WTC11 (cell line): ENCODE measurements around the gene PGA5. TPM values are rescaled to one million over a fixed set of nuclear protein-coding genes. Genes with fewer than 3 reads are reported as not detected.

Source experiments
- ATAC-seq: fragments of 200-7000 bp; cut with Tn5 transposase; 2 replicates; pipeline ENCODE4 v1.10.0; 2021; ENCODE audit warnings: mild to moderate bottlenecking, moderate library complexity
- CTCF ChIA-PET: fragments of 300-600 bp; sonication (Branson Sonifier 250); formaldehyde crosslinking; loops from one replicate; lab custom pipeline; 2021; ENCODE audit warnings: antibody characterized with exemption; lab: Charles Lee
- POLR2A ChIA-PET: fragments of 350-600 bp; sonication (Branson Sonifier 250); formaldehyde crosslinking; loops from one replicate; lab custom pipeline; 2021; ENCODE audit warnings: antibody characterized with exemption; lab: Charles Lee
- DNase-seq: peaks from one replicate; pipeline ENCODE4 v3.0.0; 2021; ENCODE audit warnings: low spot score
- H3K27ac Mint-ChIP-seq: 2 replicates; pipeline ENCODE4 v1.8.0; 2021; ENCODE audit warnings: mixed read lengths
- H3K27me3 Mint-ChIP-seq: 2 replicates; pipeline ENCODE4 v1.8.0; 2021; ENCODE audit warnings: low read depth, mild to moderate bottlenecking, moderate library complexity, mixed read lengths
- H3K36me3 Mint-ChIP-seq: 2 replicates; pipeline ENCODE4 v1.8.0; 2021; ENCODE audit warnings: mixed read lengths
- H3K4me1 Mint-ChIP-seq: 2 replicates; pipeline ENCODE4 v1.8.0; 2022; ENCODE audit warnings: mixed read lengths
- H3K4me3 Mint-ChIP-seq: 2 replicates; pipeline ENCODE4 v1.8.0; 2021; ENCODE audit warnings: mild to moderate bottlenecking, moderate library complexity, mixed read lengths
- H3K9me3 Mint-ChIP-seq: 2 replicates; pipeline ENCODE4 v1.8.0; 2021; ENCODE audit warnings: mixed read lengths
- ATF1 ChIP-seq: sonication (generic); formaldehyde crosslinking; IDR thresholded peaks from 2 replicates; pipeline ENCODE4 v1.8.1; 2023; ENCODE audit warnings: mild to moderate bottlenecking, moderate library complexity, missing genetic modification reagents
- ATF2 ChIP-seq: sonication (generic); formaldehyde crosslinking; IDR thresholded peaks from 2 replicates; pipeline ENCODE4 v1.8.1; 2022; ENCODE audit warnings: low read depth, missing genetic modification reagents, borderline replicate concordance
- ATF3 ChIP-seq: sonication (generic); formaldehyde crosslinking; conservative IDR thresholded peaks from 2 replicates; pipeline ENCODE4 v1.8.1; 2022; ENCODE audit warnings: mild to moderate bottlenecking, missing genetic modification reagents
- CBFB ChIP-seq: sonication (generic); formaldehyde crosslinking; IDR thresholded peaks from 2 replicates; pipeline ENCODE4 v1.8.1; 2022; ENCODE audit warnings: mild to moderate bottlenecking, low read depth, missing genetic modification reagents
- ETV6 ChIP-seq: sonication (generic); formaldehyde crosslinking; IDR thresholded peaks from 2 replicates; pipeline ENCODE4 v1.8.1; 2022; ENCODE audit warnings: mild to moderate bottlenecking, missing genetic modification reagents
- FOXJ3 ChIP-seq: sonication (generic); formaldehyde crosslinking; IDR thresholded peaks from 2 replicates; pipeline ENCODE4 v1.9.0; 2021; ENCODE audit warnings: missing genetic modification reagents, mild to moderate bottlenecking, borderline replicate concordance
- FOXP4 ChIP-seq: sonication (generic); formaldehyde crosslinking; IDR thresholded peaks from 2 replicates; pipeline ENCODE4 v1.8.0; 2022; ENCODE audit warnings: mild to moderate bottlenecking, missing genetic modification reagents
- GRHL2 ChIP-seq: fragments of 250-450 bp; sonication (Bioruptor Pico); IDR thresholded peaks from 2 replicates; pipeline ENCODE4 v1.8.0; 2022; ENCODE audit warnings: mild to moderate bottlenecking, moderate library complexity; ENCODE audit not compliant: insufficient replicate concordance, severe bottlenecking
- HMGA2 ChIP-seq: fragments of 250-450 bp; sonication (Bioruptor Pico); IDR thresholded peaks from 2 replicates; pipeline ENCODE4 v1.4.0; 2021; ENCODE audit warnings: mild to moderate bottlenecking, moderate library complexity
- MYBL2 ChIP-seq: sonication (generic); formaldehyde crosslinking; IDR thresholded peaks from 2 replicates; pipeline ENCODE4 v1.8.1; 2023; ENCODE audit warnings: mild to moderate bottlenecking, moderate library complexity, missing genetic modification reagents
- NFYB ChIP-seq: sonication (generic); formaldehyde crosslinking; conservative IDR thresholded peaks from 2 replicates; pipeline ENCODE4 v1.8.0; 2022; ENCODE audit warnings: low read depth, missing genetic modification reagents
- PRDM15 ChIP-seq: sonication (generic); formaldehyde crosslinking; IDR thresholded peaks from 2 replicates; pipeline ENCODE4 v1.8.0; 2022; ENCODE audit warnings: missing genetic modification reagents
- SMAD4 ChIP-seq: sonication (generic); formaldehyde crosslinking; IDR thresholded peaks from 2 replicates; pipeline ENCODE4 v1.8.0; 2022; ENCODE audit warnings: mild to moderate bottlenecking, missing genetic modification reagents
- SOX15 ChIP-seq: fragments of 250-450 bp; sonication (Bioruptor Pico); IDR thresholded peaks from 2 replicates; pipeline ENCODE4 v1.9.0; 2021; ENCODE audit warnings: mild to moderate bottlenecking
- SP1 ChIP-seq: sonication (generic); formaldehyde crosslinking; conservative IDR thresholded peaks from 2 replicates; pipeline ENCODE4 v1.8.1; 2022; ENCODE audit warnings: missing genetic modification reagents
- TCF7 ChIP-seq: sonication (generic); formaldehyde crosslinking; IDR thresholded peaks from 2 replicates; pipeline ENCODE4 v1.8.0; 2022; ENCODE audit warnings: mild to moderate bottlenecking, low read depth, missing genetic modification reagents, moderate library complexity
- TEAD1 ChIP-seq: sonication (generic); formaldehyde crosslinking; IDR thresholded peaks from 2 replicates; pipeline ENCODE4 v1.8.0; 2022; ENCODE audit warnings: mild to moderate bottlenecking, missing genetic modification reagents
- ZBTB21 ChIP-seq: sonication (generic); formaldehyde crosslinking; IDR thresholded peaks from 2 replicates; pipeline ENCODE4 v1.8.1; 2023; ENCODE audit warnings: mild to moderate bottlenecking, missing genetic modification reagents, borderline replicate concordance
- ZNF232 ChIP-seq: sonication (generic); formaldehyde crosslinking; IDR thresholded peaks from 2 replicates; pipeline ENCODE4 v1.8.0; 2022; ENCODE audit warnings: mild to moderate bottlenecking, missing genetic modification reagents
- ZNF281 ChIP-seq: sonication (generic); formaldehyde crosslinking; IDR thresholded peaks from 2 replicates; pipeline ENCODE4 v1.8.0; 2023; ENCODE audit warnings: mild to moderate bottlenecking, missing genetic modification reagents
- ZNF671 ChIP-seq: fragments of 250-450 bp; sonication (Bioruptor Pico); IDR thresholded peaks from 2 replicates; pipeline ENCODE4 v1.8.0; 2021; ENCODE audit warnings: mild to moderate bottlenecking
- total RNA-seq: library from RNA; stranded (reverse); gene quantifications from 3 replicates; pipeline ENCODE4 v1.2.3, GENCODE V29; 2021

The PGA5 gene
- total RNA-seq, 1 experiment from 2014 or later: 0.35 TPM

- TF ChIP-seq FOXP4 (CRISPR knock-in tag) (no peak), TEAD1 (CRISPR knock-in tag) (no peak), NFYB (no peak), ZNF281 (CRISPR knock-in tag) (no peak), ZBTB21 (CRISPR knock-in tag) (no peak), ZNF232 (CRISPR knock-in tag) (no peak), FOXJ3 (CRISPR knock-in tag) (no peak), ZNF671 (no peak), TCF7 (CRISPR knock-in tag) (no peak), SOX15 (no peak)
These were observed 46.5 kb downstream of the PGA5 start (continued) for GRCh38 chr11:61287338-61287977.

GRCh38 chr11:61290905-61291690 is 50.1 kb downstream of the PGA5 start:
- peak; percentile 8 for ATAC-seq
- H3K27me3 Mint-ChIP-seq: peaks cover 17% of the 10 kb centered on the region
- no peak overlapping the region for H3K27ac Mint-ChIP-seq
- H3K36me3 Mint-ChIP-seq: peaks cover 9% of the 10 kb centered on the region
- no peak overlapping the region for H3K4me3 Mint-ChIP-seq
- ChIA-PET CTCF (interaction anchor here (1.0 to 1.2 kb wide), 4 partner anchors 9 to 155 kb away, joined by 3 to 4 read pairs (median 3); no protein-coding TSS in a partner anchor), POLR2A (no interaction called here)
- peak; percentile 48 for DNase-seq
- peaks cover 9% of the 10 kb centered on the region for H3K4me1 Mint-ChIP-seq
- no peaks in the 10 kb centered on the region for H3K9me3 Mint-ChIP-seq
- TF ChIP-seq SMAD4 (CRISPR knock-in tag) (no peak), ATF3 (CRISPR knock-in tag) (no peak), ATF2 (CRISPR knock-in tag) (no peak), PRDM15 (no peak), ZBTB21 (CRISPR knock-in tag) (no peak), SP1 (no peak), ATF1 (CRISPR knock-in tag) (no peak), CBFB (CRISPR knock-in tag) (no peak), HMGA2 (CRISPR knock-in tag) (no peak), GRHL2 (no peak), MYBL2 (CRISPR knock-in tag) (no peak), ETV6 (CRISPR knock-in tag) (no peak), ZNF281 (CRISPR knock-in tag) (no peak)
